ENCODE results near the gene D2HGDH. TPM values are rescaled to one million over a fixed set of nuclear protein-coding genes. Genes with fewer than 3 reads are reported as not detected.

Gene D2HGDH
- total RNA-seq, 4 donors from 2014 or later, result 12.5 to 21.8 (median 13.3) TPM

GRCh38 chr2:241808721-241809382, 74.4 kb downstream of the D2HGDH start, which contains the start of gene NEU4:
TSS of gene NEU4 (plus strand) at chr2:241809193. CDS start at chr2:241814485, 5,292 bp downstream.
- H3K4me1 ChIP-seq, result peaks cover 0 to 12% (median 7%) of the 10 kb centered on the region in 3 donors
- no peaks in the 10 kb centered on the region for H3K36me3 ChIP-seq
- no peak within 1 kb of the TSS for H3K4me3 ChIP-seq
- H3K27me3 ChIP-seq, result peaks cover 32% of the 10 kb centered on the region
- ATAC-seq, result no peak
- no peak within 1 kb of the TSS for H3K27ac ChIP-seq
- TF ChIP-seq EP300 (IDR thresholded peaks at IDR 0.05) (no peak), CTCF (IDR thresholded peaks at IDR 0.05) (no peak), POLR2A (IDR thresholded peaks at IDR 0.05) (no peak), POLR2AphosphoS5 (IDR thresholded peaks at IDR 0.05) (no peak)
- 73 to 88% methylated on average over 4 to 9 of the region's 31 CpGs for WGBS, 2 donors (ENCODE audit: low coverage in 1 of 2)
- H3K9me3 ChIP-seq, result no peaks in the 10 kb centered on the region

GRCh38 chr2:241809383-241810306, 75.2 kb downstream of the D2HGDH start:
- no peaks in the 10 kb centered on the region for H3K9me3 ChIP-seq
- TF ChIP-seq EP300 (IDR thresholded peaks at IDR 0.05) (no peak), POLR2A (IDR thresholded peaks at IDR 0.05) (no peak), CTCF (IDR thresholded peaks at IDR 0.05) (no peak), POLR2AphosphoS5 (IDR thresholded peaks at IDR 0.05) (no peak)
- ATAC-seq, result no peak
- 71 to 100% methylated on average over 1 to 8 of the region's 29 CpGs for WGBS, 2 donors (ENCODE audit: low coverage in 1 of 2)
- H3K27ac ChIP-seq, result no peak overlapping the region
- H3K4me1 ChIP-seq, result peaks cover 0 to 4% (median 0%) of the 10 kb centered on the region in 3 donors
- H3K36me3 ChIP-seq, result no peaks in the 10 kb centered on the region
- peaks cover 32% of the 10 kb centered on the region for H3K27me3 ChIP-seq
- H3K4me3 ChIP-seq, result no peak overlapping the region

GRCh38 chr2:241810307-241811200, 76.1 kb downstream of the D2HGDH start:
- no peaks in the 10 kb centered on the region for H3K4me1 ChIP-seq
- no peaks in the 10 kb centered on the region for H3K9me3 ChIP-seq
- ATAC-seq, result no peak
- TF ChIP-seq CTCF (IDR thresholded peaks at IDR 0.05), result no peak
- TF ChIP-seq EP300 (IDR thresholded peaks at IDR 0.05), result no peak
- no peak for TF ChIP-seq POLR2AphosphoS5 (IDR thresholded peaks at IDR 0.05)
- H3K4me3 ChIP-seq, result no peak overlapping the region
- H3K27me3 ChIP-seq, result peaks cover 37% of the 10 kb centered on the region
- WGBS, 2 donors (ENCODE audit: low coverage in 1 of 2), result 53% methylated on average over 2 of the region's 28 CpGs; no CpG with 5 or more reads in 1 of the 2 donors
- no peaks in the 10 kb centered on the region for H3K36me3 ChIP-seq
- H3K27ac ChIP-seq, result no peak overlapping the region

- no peak for ATAC-seq
- Histone ChIP-seq H3K4me3 (no peak overlapping the region), H3K27me3 (peaks cover 45% of the 10 kb centered on the region), H3K27ac (no peak overlapping the region), H3K36me3 (no peaks in the 10 kb centered on the region), H3K4me1 (no peaks in the 10 kb centered on the region), H3K9me3 (no peaks in the 10 kb centered on the region)
- TF ChIP-seq POLR2AphosphoS5 (IDR thresholded peaks at IDR 0.05) (no peak), POLR2A (IDR thresholded peaks at IDR 0.05) (no peak), CTCF (IDR thresholded peaks at IDR 0.05) (no peak)
- 40% methylated on average over 1 of the region's 27 CpGs for WGBS, 2 donors (ENCODE audit: low coverage in 1 of 2)
Observed at GRCh38 chr2:241811201-241811951, 76.9 kb downstream of the D2HGDH start.
